ENCODE results near the gene TNFRSF1A.

The TNFRSF1A gene

DNA sequence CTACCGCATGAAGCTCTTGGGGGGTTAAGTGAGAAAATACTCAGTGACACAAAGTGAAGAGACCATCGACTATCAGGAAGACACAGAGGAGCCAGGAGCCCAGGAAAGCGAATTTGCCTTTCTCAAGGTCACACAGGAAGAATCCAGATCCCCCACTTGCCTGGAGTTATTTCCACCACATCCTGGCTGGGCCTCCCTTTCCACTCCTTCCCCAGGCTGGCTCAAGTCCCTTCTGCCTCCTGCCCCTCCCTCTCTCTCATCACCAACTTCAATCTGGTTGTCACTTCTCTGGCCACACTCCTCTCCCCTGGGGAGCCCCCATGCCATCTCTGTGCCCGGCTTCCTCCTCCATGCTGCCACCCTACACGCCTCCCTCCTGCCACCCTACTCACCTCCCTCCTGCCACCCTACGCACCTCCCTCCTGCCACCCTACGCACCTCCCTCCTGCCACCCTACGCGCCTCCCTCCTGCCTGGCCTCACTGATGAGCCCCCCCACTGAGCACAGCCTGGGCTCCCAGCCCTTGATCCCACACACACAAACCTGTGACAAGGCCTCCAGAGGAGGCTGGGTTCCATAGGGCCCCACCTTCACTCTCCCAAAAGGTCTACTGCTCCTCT is 27.1 kb upstream of the TNFRSF1A start:
- H3K4me3 ChIP-seq (ENCODE audit: low read depth, low read length) = no peak overlapping the region
- TF ChIP-seq, protein P1, sequence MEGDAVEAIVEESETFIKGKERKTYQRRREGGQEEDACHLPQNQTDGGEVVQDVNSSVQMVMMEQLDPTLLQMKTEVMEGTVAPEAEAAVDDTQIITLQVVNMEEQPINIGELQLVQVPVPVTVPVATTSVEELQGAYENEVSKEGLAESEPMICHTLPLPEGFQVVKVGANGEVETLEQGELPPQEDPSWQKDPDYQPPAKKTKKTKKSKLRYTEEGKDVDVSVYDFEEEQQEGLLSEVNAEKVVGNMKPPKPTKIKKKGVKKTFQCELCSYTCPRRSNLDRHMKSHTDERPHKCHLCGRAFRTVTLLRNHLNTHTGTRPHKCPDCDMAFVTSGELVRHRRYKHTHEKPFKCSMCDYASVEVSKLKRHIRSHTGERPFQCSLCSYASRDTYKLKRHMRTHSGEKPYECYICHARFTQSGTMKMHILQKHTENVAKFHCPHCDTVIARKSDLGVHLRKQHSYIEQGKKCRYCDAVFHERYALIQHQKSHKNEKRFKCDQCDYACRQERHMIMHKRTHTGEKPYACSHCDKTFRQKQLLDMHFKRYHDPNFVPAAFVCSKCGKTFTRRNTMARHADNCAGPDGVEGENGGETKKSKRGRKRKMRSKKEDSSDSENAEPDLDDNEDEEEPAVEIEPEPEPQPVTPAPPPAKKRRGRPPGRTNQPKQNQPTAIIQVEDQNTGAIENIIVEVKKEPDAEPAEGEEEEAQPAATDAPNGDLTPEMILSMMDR (IDR thresholded peaks at IDR 0.05; ENCODE audit: borderline replicate concordance, insufficient read depth, low read depth, low read length) = no peak

DNA sequence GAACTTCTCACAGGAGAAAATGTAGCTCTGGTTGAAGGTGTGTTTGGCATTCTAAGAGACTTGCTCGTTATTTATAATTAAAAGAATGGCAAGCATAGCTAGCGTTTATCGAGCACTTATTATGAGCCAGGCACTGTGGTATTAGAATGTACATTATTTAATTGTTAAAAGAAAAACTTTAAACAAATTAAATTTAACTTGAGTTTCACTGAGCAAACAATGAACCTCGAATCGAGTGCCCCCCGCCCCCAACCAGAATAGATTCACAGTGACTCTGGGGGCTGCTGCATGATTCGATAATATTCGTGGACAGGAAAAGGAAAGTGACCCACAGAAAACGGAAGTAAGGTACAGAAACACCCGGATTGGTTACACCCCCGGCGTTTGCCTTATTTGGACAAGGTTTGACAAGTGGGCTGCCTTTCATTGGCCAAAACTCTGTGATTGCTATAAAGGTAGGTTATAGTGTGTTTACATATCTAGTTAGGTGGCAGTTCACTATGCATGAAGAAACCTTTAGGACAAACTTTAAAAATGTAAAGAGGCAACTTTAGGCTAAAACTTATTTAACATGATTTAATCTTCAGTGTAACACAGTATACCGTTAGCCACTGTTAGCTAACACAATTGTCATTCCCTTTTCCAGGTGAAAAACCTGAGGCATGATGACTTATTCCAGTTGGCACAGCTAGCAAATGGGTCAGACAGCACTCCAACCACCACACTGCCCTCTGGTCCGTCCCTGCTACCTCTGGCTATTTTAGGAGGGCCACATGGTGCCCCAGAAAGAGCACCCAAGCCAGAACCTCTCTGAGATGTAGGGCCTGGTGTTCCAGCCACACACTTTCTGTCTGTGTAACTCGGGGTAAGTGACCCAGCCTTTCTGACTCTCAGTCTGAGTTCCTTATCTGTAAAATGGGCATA is 26.4 kb upstream of the TNFRSF1A start:
- TF ChIP-seq, protein P1 (IDR thresholded peaks at IDR 0.05; ENCODE audit: borderline replicate concordance, insufficient read depth, low read depth, low read length) = no peak
- no peak overlapping the region for H3K4me3 ChIP-seq (ENCODE audit: low read depth, low read length)

DNA sequence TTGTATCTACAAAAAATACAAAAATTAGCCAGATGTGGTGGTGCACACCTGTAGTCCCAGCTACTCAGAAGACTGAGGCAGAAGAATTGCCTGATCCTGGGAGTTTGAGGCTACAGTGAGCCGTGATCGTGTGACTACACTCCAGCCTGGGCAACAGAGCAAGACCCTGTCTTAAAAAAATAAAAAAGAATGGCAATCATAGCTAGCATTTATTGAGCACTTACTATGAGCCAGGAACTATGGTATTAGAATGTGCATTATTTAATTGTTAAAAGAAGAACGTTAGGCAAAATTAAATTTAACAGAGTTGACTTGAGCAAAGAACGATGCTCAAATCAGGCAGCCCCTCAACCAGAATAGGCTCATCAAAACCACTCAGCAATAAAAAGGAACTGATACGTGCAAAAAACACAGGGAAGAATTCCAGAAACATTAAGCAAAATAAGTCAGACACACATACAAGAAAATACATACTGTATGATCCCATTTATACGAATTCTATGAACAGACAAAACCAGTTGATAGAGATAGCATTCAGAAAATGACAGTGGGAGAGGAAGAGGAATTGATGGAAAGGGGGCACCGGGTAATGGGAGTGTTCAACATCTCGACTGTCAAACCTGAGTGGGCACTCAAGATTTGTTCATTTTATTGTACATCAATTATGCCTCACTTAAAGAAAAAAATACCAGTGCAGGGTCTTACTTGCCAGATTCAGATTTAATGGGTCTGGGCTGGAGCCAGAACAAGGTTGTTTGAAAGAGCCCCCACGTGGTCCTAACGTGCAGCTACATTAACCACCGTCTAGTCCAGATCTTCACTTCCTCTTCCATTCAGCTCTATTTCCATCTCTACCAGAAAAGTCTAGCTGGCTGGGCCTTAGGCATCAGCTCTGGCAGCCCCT is 25.4 kb upstream of the TNFRSF1A start:
- TF ChIP-seq, protein P1 (IDR thresholded peaks at IDR 0.05; ENCODE audit: borderline replicate concordance, insufficient read depth, low read depth, low read length) = peak; percentile 29; the same call in 1 of the 2 replicates
- no peak overlapping the region for H3K4me3 ChIP-seq (ENCODE audit: low read depth, low read length)

DNA sequence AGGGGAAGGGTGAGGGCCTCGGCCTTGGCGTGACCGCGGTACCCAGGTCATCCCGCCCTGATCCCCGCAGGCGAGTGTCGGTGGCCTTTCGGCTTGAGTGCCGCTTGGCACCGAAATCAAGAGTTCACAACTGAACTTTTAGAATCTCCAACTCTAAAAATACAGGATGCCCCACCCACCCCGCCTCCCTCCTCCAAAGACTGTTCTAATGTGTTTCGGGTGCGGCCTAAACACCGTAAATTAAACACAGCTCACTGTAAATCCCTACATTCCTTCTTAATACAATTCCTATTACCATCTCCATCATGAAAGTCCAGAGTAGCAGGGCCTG is 22.1 kb upstream of the TNFRSF1A start:
- H3K4me3 ChIP-seq (ENCODE audit: low read depth, low read length) = no peak overlapping the region
- TF ChIP-seq, protein P1 (IDR thresholded peaks at IDR 0.05; ENCODE audit: borderline replicate concordance, insufficient read depth, low read depth, low read length) = no peak

DNA sequence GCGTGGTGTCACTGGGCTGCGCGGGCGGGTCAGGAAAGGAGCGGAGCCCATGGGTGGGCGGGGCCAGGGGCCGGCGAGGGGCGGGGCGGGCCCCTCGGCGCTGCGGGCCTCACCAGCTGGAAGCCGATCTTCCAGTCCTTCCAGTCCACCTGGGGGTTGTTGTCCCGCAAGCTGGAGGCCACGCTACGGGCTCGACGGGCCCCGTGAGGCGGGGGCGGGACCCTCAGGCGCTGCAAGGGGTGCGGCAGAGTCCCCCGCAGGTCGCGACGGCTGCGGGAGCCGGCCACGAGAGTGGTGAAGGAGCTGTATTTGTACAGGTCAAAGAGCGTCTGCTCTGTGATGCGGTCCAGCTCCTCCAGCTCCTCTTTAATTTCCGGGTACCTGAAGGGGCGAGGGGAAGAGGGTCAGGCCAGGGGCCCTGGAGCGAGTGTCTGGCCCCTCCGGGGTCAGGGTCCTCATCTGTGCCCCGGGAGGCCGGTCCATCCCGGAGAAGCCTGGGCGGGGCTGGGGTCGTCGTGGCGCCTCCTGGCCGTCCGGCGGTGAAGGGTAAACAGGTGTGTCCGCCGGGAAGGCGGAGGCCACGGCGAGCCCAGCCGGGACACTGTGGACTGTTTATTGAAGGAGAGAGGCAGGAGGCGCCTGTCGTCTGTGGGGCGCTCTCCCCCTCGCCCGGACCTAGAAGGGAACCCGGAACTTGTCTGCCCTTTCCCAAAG is 21.6 kb upstream of the TNFRSF1A start:
- H3K4me3 ChIP-seq (ENCODE audit: low read depth, low read length) = peak overlapping the region; percentile 3

DNA sequence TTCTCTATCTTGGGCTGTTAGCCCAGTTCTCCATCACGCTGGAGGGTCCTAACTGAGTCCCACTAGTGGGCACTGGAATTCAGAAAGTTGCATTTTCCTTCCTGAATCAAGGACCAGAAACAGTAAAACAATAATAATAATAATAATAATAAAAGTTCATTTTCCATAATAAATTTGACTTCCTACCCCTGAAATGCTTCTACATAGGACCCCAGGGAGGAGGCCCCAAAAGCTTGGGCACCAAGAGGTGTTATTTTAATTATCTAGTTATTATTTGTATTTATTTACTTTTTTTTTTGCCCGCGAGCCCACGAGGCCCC is 21.1 kb upstream of the TNFRSF1A start:
- H3K4me3 ChIP-seq (ENCODE audit: low read depth, low read length) = no peak overlapping the region
- TF ChIP-seq, protein P1 (IDR thresholded peaks at IDR 0.05; ENCODE audit: borderline replicate concordance, insufficient read depth, low read depth, low read length) = no peak

More for the DNA sequence above, 21.6 kb upstream of the TNFRSF1A start:
- TF ChIP-seq, protein P1 (IDR thresholded peaks at IDR 0.05; ENCODE audit: borderline replicate concordance, insufficient read depth, low read depth, low read length) = no peak

All from GM12875 (cell line).